GM12891 (cell line): Measurements from ENCODE around the gene GM2A.
"Not testable (repeated sequence)": the region's sequence is repeated elsewhere in the genome, so short reads cannot be mapped to it uniquely, and the experiment has no call there.

Source experiments
- DNase-seq: peaks from one replicate; pipeline ENCODE4 v3.0.0; 2011; ENCODE audit warnings: low spot score; ENCODE audit not compliant: insufficient read length
- FAIRE-seq: peaks from 2 replicates; lab custom pipeline; 2011; peaks lifted over from hg19 to GRCh38; lab: Jason Lieb, UNC
- PAX5 ChIP-seq: IDR thresholded peaks from 2 replicates; pipeline ENCODE4 v1.6.1; 2011; ENCODE audit warnings: low read length, moderate library complexity, mild to moderate bottlenecking; ENCODE audit not compliant: insufficient read depth, severe bottlenecking
- POLR2A ChIP-seq: IDR thresholded peaks from 2 replicates; pipeline ENCODE4 v1.6.1; 2011; ENCODE audit warnings: low read depth, low read length, control low read depth
- POLR2AphosphoS5 ChIP-seq: IDR thresholded peaks from 2 replicates; pipeline ENCODE4 v1.6.1; 2011; ENCODE audit warnings: low read depth, low read length, control low read depth
- POU2F2 ChIP-seq: IDR thresholded peaks from 2 replicates; pipeline ENCODE4 v1.6.1; 2011; ENCODE audit warnings: low read depth, mild to moderate bottlenecking, control low read depth, low read length, moderate library complexity
- SPI1 ChIP-seq: IDR thresholded peaks from 2 replicates; pipeline ENCODE4 v1.6.1; 2011; ENCODE audit warnings: low read depth, low read length, control low read depth
- TAF1 ChIP-seq: IDR thresholded peaks from 2 replicates; pipeline ENCODE4 v1.6.1; 2011; ENCODE audit warnings: low read depth, low read length, control low read depth

GM2A gene

GRCh38 chr5:151227918-151228447 lies 25.0 kb upstream of the GM2A start:
- FAIRE-seq = no peak
- no peak for DNase-seq
- no peak for TF ChIP-seq TAF1
- TF ChIP-seq POLR2A = no peak

DNA sequence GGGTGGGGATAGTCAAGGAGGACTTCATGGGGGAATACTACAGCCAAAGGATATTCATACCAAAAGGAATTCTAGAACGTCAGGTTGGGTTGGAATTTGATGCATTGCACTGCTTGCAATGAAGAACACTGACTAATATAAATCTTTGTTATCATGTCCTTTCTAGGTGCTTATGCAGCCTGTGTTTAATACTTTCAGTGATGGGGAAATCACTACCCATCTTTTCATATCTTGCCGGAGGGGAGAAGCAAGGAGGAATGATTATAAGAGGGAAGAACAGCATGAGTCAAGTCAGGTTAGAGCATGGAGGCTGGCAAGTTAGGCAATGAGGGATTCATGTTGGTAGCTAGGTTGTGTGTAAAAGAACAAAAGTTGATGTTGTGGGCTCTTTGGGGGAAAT lies 24.0 kb upstream of the GM2A start:
- FAIRE-seq = no peak
- TF ChIP-seq PAX5 (no peak), POLR2A (no peak), POLR2AphosphoS5 (no peak), TAF1 (no peak), SPI1 (no peak), POU2F2 (no peak)
- DNase-seq = no peak

GRCh38 chr5:151230048-151230680 lies 22.8 kb upstream of the GM2A start:
- no peak for TF ChIP-seq POU2F2
- no peak for TF ChIP-seq PAX5
- DNase-seq (no peak), FAIRE-seq (no peak)

DNA sequence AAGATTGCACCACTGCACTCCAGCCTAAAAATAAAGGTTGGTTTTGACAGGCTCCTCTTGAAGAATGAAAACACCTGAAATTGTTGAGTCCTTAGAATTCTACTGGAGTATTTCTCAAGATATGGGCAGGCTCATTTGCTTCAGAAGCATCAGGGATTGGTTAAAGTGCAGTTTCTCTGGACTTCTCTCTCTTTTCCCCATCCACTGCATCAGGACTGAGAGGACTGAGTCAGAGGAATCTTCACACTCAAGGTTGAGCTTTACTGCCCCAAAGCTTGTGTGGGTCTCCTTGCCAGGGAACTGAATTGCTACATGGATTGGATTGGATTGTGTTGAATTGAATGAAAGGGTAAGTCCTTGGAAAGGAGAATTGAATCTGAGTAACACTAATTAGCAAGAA lies 21.6 kb upstream of the GM2A start:
- DNase-seq = no peak
- no peak for TF ChIP-seq TAF1
- TF ChIP-seq PAX5 = no peak
- peak; percentile 57 for FAIRE-seq

GRCh38 chr5:151233616-151234085 lies 19.3 kb upstream of the GM2A start:
- peak; percentile 39 for DNase-seq
- TF ChIP-seq TAF1 (no peak; the same call in 1 of the 2 replicates), PAX5 (no peak), POLR2A (no peak), POLR2AphosphoS5 (no peak), POU2F2 (no peak), SPI1 (no peak)
- FAIRE-seq = peak; percentile 89

DNA sequence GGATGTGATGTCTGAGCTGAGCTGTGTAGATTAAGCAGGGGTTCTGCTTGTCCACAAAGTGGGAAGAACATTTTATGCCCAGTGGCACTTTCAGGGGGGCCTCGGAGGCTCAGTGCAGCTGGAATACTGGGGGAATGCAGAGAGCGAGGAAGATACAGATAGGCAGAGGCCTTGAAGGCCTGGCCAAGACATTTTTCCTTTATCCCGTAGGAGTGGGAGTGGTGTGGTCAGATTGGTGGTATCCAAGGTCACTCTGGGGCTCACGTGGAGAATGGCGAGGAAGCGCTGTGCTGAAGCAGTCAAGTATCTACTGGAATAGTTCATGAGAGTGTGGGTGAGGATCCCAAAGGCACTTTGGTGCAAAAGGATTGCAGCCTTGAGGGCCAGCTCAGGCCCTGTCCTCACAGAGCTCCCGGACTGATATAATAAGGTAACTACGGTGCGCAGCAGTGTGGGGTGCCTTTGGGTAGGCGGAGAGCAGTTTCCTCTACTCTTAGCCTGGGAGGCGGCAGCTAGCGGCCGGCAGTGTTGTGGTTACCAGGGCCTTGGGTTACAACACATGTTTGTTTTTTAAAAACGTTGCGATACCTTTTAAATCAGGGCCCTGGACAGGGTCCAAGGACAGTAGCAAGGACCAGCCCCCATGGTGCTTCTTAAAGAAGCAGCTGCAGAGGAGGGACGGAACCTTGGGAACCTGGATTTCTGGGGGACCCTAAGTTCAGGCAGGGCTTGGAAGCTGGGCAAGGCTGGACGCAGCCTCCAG lies 18.3 kb upstream of the GM2A start:
- peak; percentile 53 for DNase-seq
- TF ChIP-seq POU2F2 = peak; percentile 61; the same call in 1 of the 2 replicates
- TF ChIP-seq TAF1 = peak; percentile 45; the same call in 1 of the 2 replicates
- no peak for TF ChIP-seq POLR2A
- peak; percentile 94 for FAIRE-seq

- not testable (repeated sequence) for FAIRE-seq, DNase-seq
Measured at GRCh38 chr5:151235239-151235571, 17.8 kb upstream of the GM2A start.

DNA sequence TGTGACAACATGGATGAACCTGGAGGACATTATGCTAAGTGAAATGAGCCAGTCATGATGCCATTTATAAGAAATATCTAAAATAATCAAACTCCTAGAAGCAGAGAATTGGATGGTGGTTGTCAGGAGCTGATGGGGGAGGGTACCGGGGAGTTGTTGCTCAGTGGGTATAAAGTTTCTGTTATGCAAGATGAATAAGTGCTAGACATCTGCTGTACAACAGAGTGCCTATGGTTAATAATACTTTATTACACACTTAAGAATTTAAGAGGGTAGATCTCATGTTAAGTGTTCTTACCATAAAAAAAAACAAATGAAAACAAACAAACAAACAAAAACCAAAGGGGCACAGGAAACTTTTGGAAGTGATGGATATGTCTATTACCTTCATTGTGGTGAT lies 16.1 kb upstream of the GM2A start:
- FAIRE-seq (no peak), DNase-seq (no peak)
- TF ChIP-seq POLR2AphosphoS5 = no peak

- FAIRE-seq = peak; percentile 74
- TF ChIP-seq POU2F2 (no peak), SPI1 (no peak), POLR2A (no peak), POLR2AphosphoS5 (no peak), PAX5 (no peak), TAF1 (no peak)
- DNase-seq = no peak
Measured at GRCh38 chr5:151237685-151238084, 15.3 kb upstream of the GM2A start.

GRCh38 chr5:151238303-151238741 lies 14.7 kb upstream of the GM2A start:
- TF ChIP-seq POU2F2 (peak; percentile 57; the same call in 1 of the 2 replicates), TAF1 (no peak), SPI1 (no peak)
- peak; percentile 88 for FAIRE-seq
- no peak for DNase-seq

- TF ChIP-seq PAX5 = no peak
- no peak for TF ChIP-seq TAF1
- no peak for TF ChIP-seq POU2F2
- TF ChIP-seq POLR2AphosphoS5 = no peak
- no peak for TF ChIP-seq SPI1
- no peak for TF ChIP-seq POLR2A
- DNase-seq (no peak), FAIRE-seq (peak; percentile 80)
Measured at GRCh38 chr5:151239237-151239861, 13.6 kb upstream of the GM2A start.

- DNase-seq, FAIRE-seq: not testable (repeated sequence)
Measured at GRCh38 chr5:151240268-151240835, 12.6 kb upstream of the GM2A start.
